ENCODE measurements around the gene MCM10. TPM values are rescaled to one million over a fixed set of nuclear protein-coding genes. Genes with fewer than 3 reads are reported as not detected.

MCM10 gene
- total and polyA plus RNA-seq, 2 of the 4 experiments (the other 2 are of a cell fraction): 5.4 to 11.8 TPM

DNA sequence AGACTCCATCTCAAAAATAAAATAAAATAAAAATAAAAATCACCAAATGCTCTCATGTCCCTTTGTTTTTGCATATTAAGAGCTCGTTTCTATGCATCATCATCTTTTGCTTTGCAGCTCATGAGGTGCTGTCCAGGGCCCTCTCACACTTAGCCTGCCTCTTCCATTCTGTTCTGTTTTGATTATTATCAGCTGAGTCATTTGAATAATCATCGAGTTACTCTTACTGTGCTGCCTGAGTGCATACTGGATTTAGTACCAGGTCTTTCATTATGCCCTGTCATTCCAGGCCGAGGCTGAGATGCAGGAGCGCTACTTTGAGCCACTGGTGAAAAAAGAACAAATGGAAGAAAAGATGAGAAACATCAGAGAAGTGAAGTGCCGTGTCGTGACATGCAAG lies 39.8 kb downstream of the MCM10 start:
- no peak overlapping the region for H4K8ac ChIP-seq (ENCODE audit: low read depth in 2 of 2, low read length in 2 of 2)
- no peaks in the 10 kb centered on the region for H3K27me3 ChIP-seq (ENCODE audit: control insufficient read depth, insufficient read depth, low read length)
- H3K9ac ChIP-seq (ENCODE audit: low read depth, low read length): no peak overlapping the region
- ChIA-PET CTCF (no interaction called here), POLR2A (ENCODE audit: unreplicated experiment) (no interaction called here)
- no peak overlapping the region for H2BK15ac ChIP-seq (ENCODE audit: low read depth, low read length)
- no peak overlapping the region for H4K91ac ChIP-seq (ENCODE audit: insufficient read depth, low read depth, low read length)
- no peak overlapping the region for H2AK5ac ChIP-seq (ENCODE audit: low read depth, low read length)
- ATAC-seq (ENCODE audit: low read depth) (peak; percentile 100), DNase-seq (peak; percentile 75)
- TF ChIP-seq MAFK (IDR thresholded peaks at IDR 0.05; ENCODE audit: low read depth, low read length) (peak; percentile 43), NFE2L2 (IDR thresholded peaks at IDR 0.05; ENCODE audit: low read depth, low read length) (peak; percentile 77), FOS (IDR thresholded peaks at IDR 0.05; ENCODE audit: low read depth, low read length) (0 out of 2 replicates have a peak, but pooled peaks have one; percentile 4), USF2 (IDR thresholded peaks at IDR 0.05; ENCODE audit: low read depth, low read length) (no peak), BHLHE40 (IDR thresholded peaks at IDR 0.05; ENCODE audit: low read depth, low read length) (no peak), POLR2A (IDR thresholded peaks at IDR 0.05; ENCODE audit: low read depth, low read length) (no peak), RAD21 (IDR thresholded peaks at IDR 0.05; ENCODE audit: low read length) (no peak), CHD1 (IDR thresholded peaks at IDR 0.05; ENCODE audit: low read depth, low read length) (no peak)
- TF ChIP-seq, protein P1, sequence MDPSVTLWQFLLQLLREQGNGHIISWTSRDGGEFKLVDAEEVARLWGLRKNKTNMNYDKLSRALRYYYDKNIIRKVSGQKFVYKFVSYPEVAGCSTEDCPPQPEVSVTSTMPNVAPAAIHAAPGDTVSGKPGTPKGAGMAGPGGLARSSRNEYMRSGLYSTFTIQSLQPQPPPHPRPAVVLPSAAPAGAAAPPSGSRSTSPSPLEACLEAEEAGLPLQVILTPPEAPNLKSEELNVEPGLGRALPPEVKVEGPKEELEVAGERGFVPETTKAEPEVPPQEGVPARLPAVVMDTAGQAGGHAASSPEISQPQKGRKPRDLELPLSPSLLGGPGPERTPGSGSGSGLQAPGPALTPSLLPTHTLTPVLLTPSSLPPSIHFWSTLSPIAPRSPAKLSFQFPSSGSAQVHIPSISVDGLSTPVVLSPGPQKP (IDR thresholded peaks at IDR 0.05; ENCODE audit: borderline replicate concordance, low read depth, low read length): no peak
- no peaks in the 10 kb centered on the region for H4K20me1 ChIP-seq (ENCODE audit: insufficient read depth, low read length)
- no TSS peak for BruUV-seq (replicated peaks)
- H3K9me1 ChIP-seq (ENCODE audit: insufficient read depth, low read length): no peaks in the 10 kb centered on the region; the same call in 1 of the 2 replicates
- no peak overlapping the region for H2BK5ac ChIP-seq (ENCODE audit: low read depth, low read length, poor library complexity, severe bottlenecking)
- intact Hi-C loops (cut with micrococcal nuclease): no loop called here
- peak overlapping the region; percentile 71 for H2AFZ ChIP-seq (replicated peaks; ENCODE audit: low read length, poor library complexity)
- no peak overlapping the region for H3K18ac ChIP-seq (ENCODE audit: low read depth, low read length)
- no peak overlapping the region for H3K4me3 ChIP-seq (ENCODE audit: insufficient read depth, low read depth, low read length)
- no peak overlapping the region for H3K56ac ChIP-seq (ENCODE audit: extremely low read depth, insufficient read depth, low read length)
- H2BK120ac ChIP-seq (ENCODE audit: low read depth, low read length): no peak overlapping the region
- no peak overlapping the region for H4K5ac ChIP-seq (ENCODE audit: low read depth, low read length)
- dilution Hi-C loops (cut with HindIII; ENCODE audit: low sequenced_read_pairs, unreplicated experiment): no loop called here
- in situ Hi-C loops (cut with MboI; ENCODE audit: low sequenced_read_pairs): loop anchor here (10.0 kb wide), 1 partner anchor 104 kb away; the partner anchor contains the start of gene PHYH
- no peaks in the 10 kb centered on the region for H3K79me1 ChIP-seq (ENCODE audit: low read depth in 1 of 2, low read length in 2 of 2)
- H2BK20ac ChIP-seq (ENCODE audit: low read depth, low read length): no peak overlapping the region
- H3K23ac ChIP-seq (ENCODE audit: low read depth, low read length): no peak overlapping the region
- peaks cover 2% of the 10 kb centered on the region; the same call in 1 of the 2 replicates for H3K36me3 ChIP-seq (ENCODE audit: control insufficient read depth, insufficient read depth, low read length)
- H3K9me3 ChIP-seq (ENCODE audit: control insufficient read depth, insufficient read depth, low read length): no peaks in the 10 kb centered on the region
- no peak overlapping the region for H3K14ac ChIP-seq (replicated peaks; ENCODE audit: low read depth, low read length)
- 72% methylated on average over 4 of the region's 6 CpGs; no CpG with 5 or more reads in 1 of the 2 experiments for WGBS, 2 experiments (ENCODE audit: extremely low coverage in 2 of 2, insufficient read length in 1 of 2)
- no peak overlapping the region for H3K4ac ChIP-seq (ENCODE audit: low read depth, low read length)
- H3K27ac ChIP-seq (ENCODE audit: insufficient read depth, low read length): no peak overlapping the region
- H3K4me1 ChIP-seq (ENCODE audit: control insufficient read depth, insufficient read depth, low read length): peaks cover 4% of the 10 kb centered on the region; the same call in 1 of the 2 replicates
- H3K4me2 ChIP-seq (ENCODE audit: low read depth, low read length): no peak overlapping the region; the same call in 1 of the 2 replicates
- no peak overlapping the region for H2AK9ac ChIP-seq (replicated peaks; ENCODE audit: low read depth, low read length, poor library complexity)

All from IMR-90 (cell line).